ENCODE results near the gene TOX2.

DNA sequence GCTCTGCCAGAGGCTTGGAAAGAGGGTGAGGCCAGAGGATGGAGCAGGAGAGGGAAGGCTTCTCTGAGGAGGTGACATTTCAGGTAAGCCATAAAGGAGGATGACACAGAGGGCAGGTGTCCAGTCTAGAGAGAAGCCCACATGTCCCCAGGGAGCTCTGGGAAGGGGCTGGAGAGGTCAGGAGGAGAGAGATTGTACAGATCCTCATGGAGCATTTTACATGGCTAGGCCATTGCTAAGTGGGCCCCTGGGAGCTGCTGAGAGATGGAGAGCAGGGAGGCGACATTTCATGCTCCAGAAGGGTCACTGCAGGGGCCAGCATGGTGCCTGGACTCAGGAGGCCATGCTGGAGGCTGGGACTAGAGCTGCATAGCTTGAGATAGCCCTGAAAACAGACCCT lies 124.5 kb downstream of the TOX2 start:
- TF ChIP-seq POLR2A (IDR thresholded peaks at IDR 0.05; ENCODE audit: low read depth, low read length) (no peak), TAF1 (IDR thresholded peaks at IDR 0.05; ENCODE audit: borderline replicate concordance, low read depth, low read length) (no peak)

All from GM12892 (cell line).